ENCODE results near the gene LMX1B.

- no peak for TF ChIP-seq EZH2phosphoT487 (IDR thresholded peaks at IDR 0.05; ENCODE audit: borderline replicate concordance, low read depth)
- TF ChIP-seq MXI1 (IDR thresholded peaks at IDR 0.05; ENCODE audit: low read depth, low read length): no peak
- TF ChIP-seq SIN3A (IDR thresholded peaks at IDR 0.05; ENCODE audit: borderline replicate concordance, low read depth, low read length): no peak
- TF ChIP-seq CTCF (IDR thresholded peaks at IDR 0.05): no peak
- no peak for TF ChIP-seq TAF1 (IDR thresholded peaks at IDR 0.05; ENCODE audit: borderline replicate concordance, low read depth, low read length)
- TF ChIP-seq RAD21 (IDR thresholded peaks at IDR 0.05; ENCODE audit: low read length): no peak
- no peak for TF ChIP-seq FOXJ3 (CRISPR knock-in tag; IDR thresholded peaks at IDR 0.05)
- no peak for TF ChIP-seq RFX5 (IDR thresholded peaks at IDR 0.05; ENCODE audit: low read length)
- no peak for TF ChIP-seq POLR2AphosphoS5 (IDR thresholded peaks at IDR 0.05; ENCODE audit: low read depth, low read length)
- TF ChIP-seq NRF1 (IDR thresholded peaks at IDR 0.05; ENCODE audit: low read depth, low read length): no peak
Observed at GRCh38 chr9:126708178-126708577, 94.5 kb downstream of the LMX1B start.

Data from SK-N-SH (cell line).